HepG2 (cell line): ENCODE results near the gene GASK1A. TPM values are rescaled to one million over a fixed set of nuclear protein-coding genes. Genes with fewer than 3 reads are reported as not detected.

Experiments
- GZF1 ChIP-seq: sonication (generic); formaldehyde crosslinking; IDR thresholded peaks from 2 replicates; pipeline ENCODE4 v1.5.1; 2020; ENCODE audit warnings: mild to moderate bottlenecking, missing genetic modification reagents
- KDM4B ChIP-seq: sonication (generic); formaldehyde crosslinking; IDR thresholded peaks from 2 replicates; pipeline ENCODE4 v1.4.0; 2020; ENCODE audit warnings: missing genetic modification reagents
- MTF1 ChIP-seq: sonication (generic); formaldehyde crosslinking; IDR thresholded peaks from 2 replicates; pipeline ENCODE4 v1.5.0; 2020; ENCODE audit warnings: missing genetic modification reagents
- REL ChIP-seq: sonication (generic); formaldehyde crosslinking; conservative IDR thresholded peaks from 2 replicates; pipeline ENCODE4 v1.8.0; 2022; ENCODE audit warnings: mild to moderate bottlenecking, missing genetic modification reagents, moderate library complexity
- TOPORS ChIP-seq: sonication (generic); formaldehyde crosslinking; IDR thresholded peaks from 2 replicates; pipeline ENCODE4 v1.8.0; 2023; ENCODE audit warnings: mild to moderate bottlenecking, missing genetic modification reagents
- ZHX2 ChIP-seq, 2 experiments: sonication (generic) in 1 of 2; formaldehyde crosslinking in 1 of 2; IDR thresholded peaks; 2 replicates each; pipeline versions ENCODE4 v1.6.1 to v1.9.0; 2014 to 2022; ENCODE audit warnings: antibody characterized with exemption in 1 of 2, borderline replicate concordance in 1 of 2, inconsistent platforms in 1 of 2, low read depth in 1 of 2, missing genetic modification reagents in 1 of 2
- ZMYM2 ChIP-seq: sonication (generic); formaldehyde crosslinking; IDR thresholded peaks from 2 replicates; pipeline ENCODE4 v1.8.0; 2022; ENCODE audit warnings: mild to moderate bottlenecking, missing genetic modification reagents
- ZNF124 ChIP-seq: sonication (generic); formaldehyde crosslinking; IDR thresholded peaks from 2 replicates; pipeline ENCODE4 v1.4.0; 2020; ENCODE audit warnings: missing genetic modification reagents
- ZNF234 ChIP-seq: sonication (generic); formaldehyde crosslinking; conservative IDR thresholded peaks from 2 replicates; pipeline ENCODE4 v1.5.1; 2020; ENCODE audit warnings: mild to moderate bottlenecking, missing genetic modification reagents
- ZNF451 ChIP-seq: sonication (generic); formaldehyde crosslinking; IDR thresholded peaks from 2 replicates; pipeline ENCODE4 v1.5.0; 2020; ENCODE audit warnings: mild to moderate bottlenecking, missing genetic modification reagents
- ZNF619 ChIP-seq: sonication (generic); formaldehyde crosslinking; IDR thresholded peaks from 2 replicates; pipeline ENCODE4 v1.4.0; 2020; ENCODE audit warnings: mild to moderate bottlenecking, missing genetic modification reagents
- ZSCAN25 ChIP-seq: sonication (generic); formaldehyde crosslinking; IDR thresholded peaks from 2 replicates; pipeline ENCODE4 v1.8.0; 2022; ENCODE audit warnings: mild to moderate bottlenecking, missing genetic modification reagents
- polyA plus RNA-seq, 8 experiments: library from polyadenylated mRNA; depleted of rRNA in 3 of 8; stranded (reverse) in 7 of 8; unstranded in 1 of 8; fragments of >200 nt; fragmentation: Illumina TruSeq in 4 of 8; extraction: Trizol in 4 of 8; gene quantifications; 2 replicates each; pipeline versions ENCODE4 v1.2.1 to v1.2.3, GENCODE V29; 2011 to 2016; ENCODE audit warnings: low read depth in 4 of 8, missing spikeins in 1 of 8, mixed read lengths in 1 of 8; ENCODE audit not compliant: insufficient read depth in 1 of 8
- total RNA-seq, 5 experiments: library from RNA; depleted of rRNA; stranded (reverse); fragments of >200 nt; fragmentation: Illumina TruSeq; extraction: Trizol; gene quantifications; 2 replicates each; pipeline ENCODE4 v1.2.3, GENCODE V29; 2016; ENCODE audit warnings: low read depth in 1 of 5
- TF ChIP-seq, protein P1 (sequence below): sonication (generic); formaldehyde crosslinking; conservative IDR thresholded peaks from 2 replicates; pipeline ENCODE4 v1.8.0; 2022; ENCODE audit warnings: mild to moderate bottlenecking, moderate library complexity, missing genetic modification reagents

The GASK1A gene
- total and polyA plus RNA-seq, 2 of the 13 experiments (the other 11 are each of a cell fraction or from before 2014, with no cell fraction given): not detected

DNA sequence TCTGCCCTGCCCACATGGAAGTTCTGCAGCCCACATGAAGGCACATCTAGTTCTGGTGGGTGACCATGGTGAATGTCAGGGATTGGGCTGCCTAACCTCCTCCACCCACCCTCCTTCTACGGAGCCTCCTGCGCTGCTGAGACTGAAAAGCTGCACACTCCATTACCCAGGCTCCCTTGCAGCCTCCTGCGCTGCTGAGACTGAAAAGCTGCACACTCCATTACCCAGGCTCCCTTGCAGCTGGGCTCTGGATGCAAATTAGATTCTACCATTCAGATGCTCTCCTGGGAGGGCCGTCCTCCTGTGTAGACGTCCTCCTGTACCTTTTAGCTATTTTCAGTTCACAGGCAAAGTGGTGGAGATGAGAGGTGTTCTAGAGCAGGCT lies 94.7 kb downstream of the GASK1A start (continued):
- TF ChIP-seq ZHX2 (IDR thresholded peaks at IDR 0.05; ENCODE audit: low read depth) (no peak), ZHX2 (CRISPR knock-in tag; IDR thresholded peaks at IDR 0.05; ENCODE audit: borderline replicate concordance) (no peak), TOPORS (no peak), KDM4B (no peak), ZNF619 (CRISPR knock-in tag) (no peak), ZNF451 (CRISPR knock-in tag) (no peak), REL (CRISPR knock-in tag) (no peak), ZNF234 (CRISPR knock-in tag) (no peak), GZF1 (CRISPR knock-in tag) (no peak), ZNF124 (CRISPR knock-in tag) (no peak), MTF1 (CRISPR knock-in tag) (no peak), ZSCAN25 (no peak), ZMYM2 (CRISPR knock-in tag) (no peak)
- TF ChIP-seq, protein P1, sequence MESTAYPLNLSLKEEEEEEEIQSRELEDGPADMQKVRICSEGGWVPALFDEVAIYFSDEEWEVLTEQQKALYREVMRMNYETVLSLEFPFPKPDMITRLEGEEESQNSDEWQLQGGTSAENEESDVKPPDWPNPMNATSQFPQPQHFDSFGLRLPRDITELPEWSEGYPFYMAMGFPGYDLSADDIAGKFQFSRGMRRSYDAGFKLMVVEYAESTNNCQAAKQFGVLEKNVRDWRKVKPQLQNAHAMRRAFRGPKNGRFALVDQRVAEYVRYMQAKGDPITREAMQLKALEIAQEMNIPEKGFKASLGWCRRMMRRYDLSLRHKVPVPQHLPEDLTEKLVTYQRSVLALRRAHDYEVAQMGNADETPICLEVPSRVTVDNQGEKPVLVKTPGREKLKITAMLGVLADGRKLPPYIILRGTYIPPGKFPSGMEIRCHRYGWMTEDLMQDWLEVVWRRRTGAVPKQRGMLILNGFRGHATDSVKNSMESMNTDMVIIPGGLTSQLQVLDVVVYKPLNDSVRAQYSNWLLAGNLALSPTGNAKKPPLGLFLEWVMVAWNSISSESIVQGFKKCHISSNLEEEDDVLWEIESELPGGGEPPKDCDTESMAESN: no peak
